Fibroblast of pulmonary artery (primary cell): ENCODE data around the gene FMNL3.

Experiments used
- DNase-seq: peaks from one replicate; pipeline ENCODE4 v3.0.0-alpha.2; 2010; ENCODE audit warnings: low read depth
- H3K4me3 ChIP-seq: replicated peaks from 2 replicates; pipeline ENCODE4 v1.5.1; 2011; ENCODE audit warnings: low read depth, mild to moderate bottlenecking, control low read depth, low read length, moderate library complexity
- CTCF ChIP-seq: IDR thresholded peaks from 2 replicates; pipeline ENCODE4 v1.5.1; 2011; ENCODE audit warnings: mild to moderate bottlenecking, control low read depth, low read length, inconsistent platforms; ENCODE audit errors: missing control alignments

FMNL3 gene

GRCh38 chr12:49588721-49589516, 118.3 kb downstream of the FMNL3 start:
- no peak for DNase-seq
- no peak for TF ChIP-seq CTCF
- no peak overlapping the region for H3K4me3 ChIP-seq

- no peak for TF ChIP-seq CTCF
- H3K4me3 ChIP-seq = no peak overlapping the region
- no peak for DNase-seq
These were observed 118.9 kb downstream of the FMNL3 start for GRCh38 chr12:49588281-49588680.

- H3K4me3 ChIP-seq = no peak overlapping the region
- no peak for DNase-seq
- no peak for TF ChIP-seq CTCF
These were observed 119.9 kb downstream of the FMNL3 start for GRCh38 chr12:49587174-49587908.
